Omental fat pad (tissue), 4 donors: ENCODE data around the gene RIOK1. TPM values are rescaled to one million over a fixed set of nuclear protein-coding genes. Genes with fewer than 3 reads are reported as not detected.

ENCODE experiments used
- ATAC-seq: fragments of 150-250 bp; one replicate; pipeline ENCODE4 v1.9.1; 2016; ENCODE audit warnings: mild to moderate bottlenecking, moderate library complexity; ENCODE audit not compliant: low FRiP score
- DNase-seq: peaks from one replicate; pipeline ENCODE4 v3.0.0-alpha.2; 2019; ENCODE audit warnings: low spot score
- CTCF ChIP-seq, 3 donors: fragments of 450-650 bp; IDR thresholded peaks; one replicate each; pipeline ENCODE4 v1.5.1; 2016 to 2017; ENCODE audit warnings: antibody characterized with exemption in 3 of 3, mild to moderate bottlenecking in 3 of 3, moderate library complexity in 2 of 3
- total RNA-seq, 4 donors: library from RNA; depleted of rRNA; stranded (reverse); fragments of >200 nt; gene quantifications; one replicate each; pipeline ENCODE4 v1.1.0, GENCODE V29; 2016

Gene RIOK1
- total RNA-seq, 4 donors from 2014 or later = 18.1 to 44.8 (median 23.7) TPM

- no peak for ATAC-seq
- TF ChIP-seq CTCF (IDR thresholded peaks at IDR 0.05) = no peak
- no peak for DNase-seq
Measured at GRCh38 chr6:7391151-7391550, 1.5 kb downstream of the RIOK1 start.

- TF ChIP-seq CTCF (IDR thresholded peaks at IDR 0.05) = no peak
- ATAC-seq (no peak), DNase-seq (no peak)
Measured at GRCh38 chr6:7392402-7392801, 2.8 kb downstream of the RIOK1 start.

- ATAC-seq (no peak), DNase-seq (no peak)
- no peak for TF ChIP-seq CTCF (IDR thresholded peaks at IDR 0.05)
Measured at GRCh38 chr6:7401075-7401474, 11.5 kb downstream of the RIOK1 start.

- no peak for TF ChIP-seq CTCF (IDR thresholded peaks at IDR 0.05)
- no peak for DNase-seq
- ATAC-seq = no peak
Measured at GRCh38 chr6:7402716-7403115, 13.1 kb downstream of the RIOK1 start.

- ATAC-seq (no peak), DNase-seq (no peak)
- TF ChIP-seq CTCF (IDR thresholded peaks at IDR 0.05) = no peak
Measured at GRCh38 chr6:7404546-7404945, 14.9 kb downstream of the RIOK1 start.

GRCh38 chr6:7406743-7407142 is 17.1 kb downstream of the RIOK1 start:
- DNase-seq (no peak), ATAC-seq (no peak)
- no peak for TF ChIP-seq CTCF (IDR thresholded peaks at IDR 0.05)

- no peak for DNase-seq
- no peak for ATAC-seq
- TF ChIP-seq CTCF (IDR thresholded peaks at IDR 0.05) = no peak
Measured at GRCh38 chr6:7409740-7410139, 20.1 kb downstream of the RIOK1 start.
